OCI-LY7 (cell line): ENCODE data around the gene CDK2AP2. TPM values are rescaled to one million over a fixed set of nuclear protein-coding genes. Genes with fewer than 3 reads are reported as not detected.

Experiments used
- BruUV-seq: library from RNA; stranded (reverse); fragments of 400-500 nt; replicated peaks from 2 replicates; lab custom pipeline; 2021; lab: Mats Ljungman, UMichigan
- CTCF ChIA-PET: fragments of 300-600 bp; sonication (Branson Sonifier 250); formaldehyde crosslinking; loops from one replicate; lab custom pipeline; 2022; ENCODE audit warnings: antibody characterized with exemption; ENCODE audit not compliant: unreplicated experiment; lab: Charles Lee
- POLR2A ChIA-PET: fragments of 300-600 bp; sonication (Branson Sonifier 250); formaldehyde crosslinking; loops from one replicate; lab custom pipeline; 2022; ENCODE audit warnings: antibody characterized with exemption; lab: Charles Lee
- DNase-seq: peaks from one replicate; pipeline ENCODE4 v3.0.0-alpha.2; 2015; ENCODE audit warnings: low spot score
- H2AFZ ChIP-seq: fragments of 200-600 bp; sonication (generic), shearing (Covaris generic); 2 replicates; pipeline ENCODE4 v1.6.1; 2014; ENCODE audit warnings: mild to moderate bottlenecking, antibody characterized with exemption, low read length, moderate library complexity
- H3K27ac ChIP-seq: fragments of 200-600 bp; sonication (generic); 2 replicates; pipeline ENCODE4 v1.5.1; 2014; ENCODE audit warnings: mixed run types, low read depth, mild to moderate bottlenecking, moderate library complexity, low read length, inconsistent platforms; ENCODE audit not compliant: poor library complexity, severe bottlenecking
- H3K36me3 ChIP-seq: fragments of 200-600 bp; sonication (generic); 2 replicates; pipeline ENCODE4 v1.6.1; 2014; ENCODE audit warnings: mild to moderate bottlenecking, antibody characterized with exemption, low read length, moderate library complexity, mixed read lengths; ENCODE audit not compliant: insufficient read depth
- H3K4me1 ChIP-seq: fragments of 200-600 bp; sonication (generic); 2 replicates; pipeline ENCODE4 v1.5.1; 2014; ENCODE audit warnings: mild to moderate bottlenecking, low read length; ENCODE audit not compliant: insufficient read depth, poor library complexity, severe bottlenecking
- H3K4me2 ChIP-seq: fragments of 200-600 bp; sonication (generic); 2 replicates; pipeline ENCODE4 v1.6.1; 2014; ENCODE audit warnings: mild to moderate bottlenecking, low read length
- H3K4me3 ChIP-seq: fragments of 200-600 bp; sonication (generic); 2 replicates; pipeline ENCODE4 v1.5.1; 2014; ENCODE audit warnings: mild to moderate bottlenecking, low read depth, low read length; ENCODE audit not compliant: poor library complexity, severe bottlenecking
- H3K79me2 ChIP-seq: fragments of 200-600 bp; sonication (generic); 2 replicates; pipeline ENCODE4 v1.6.1; 2016; ENCODE audit warnings: low read depth, mild to moderate bottlenecking, low read length, moderate library complexity, mixed read lengths; ENCODE audit not compliant: insufficient read depth
- H3K9me2 ChIP-seq: fragments of 200-600 bp; sonication (generic); 2 replicates; pipeline ENCODE4 v1.6.1; 2016; ENCODE audit warnings: mild to moderate bottlenecking, low read length, mixed read lengths; ENCODE audit not compliant: insufficient read depth
- H3K9me3 ChIP-seq: fragments of 200-600 bp; sonication (generic); 2 replicates; pipeline ENCODE4 v1.6.1; 2014; ENCODE audit warnings: mild to moderate bottlenecking, mixed run types, low read length, mixed read lengths
- H4K20me1 ChIP-seq: fragments of 200-600 bp; sonication (generic); 2 replicates; pipeline ENCODE4 v1.6.1; 2014; ENCODE audit warnings: mild to moderate bottlenecking, antibody characterized with exemption, low read length, moderate library complexity, mixed read lengths; ENCODE audit not compliant: insufficient read depth
- CTCF ChIP-seq: fragments of 200-600 bp; sonication (generic); conservative IDR thresholded peaks from 2 replicates; pipeline ENCODE4 v1.5.1; 2014; ENCODE audit warnings: mild to moderate bottlenecking, antibody characterized with exemption, low read length, moderate library complexity, mixed read lengths
- EZH2phosphoT487 ChIP-seq: fragments of 200-600 bp; sonication (generic); IDR thresholded peaks from 2 replicates; pipeline ENCODE4 v1.6.1; 2018; ENCODE audit warnings: low read depth, borderline replicate concordance, mild to moderate bottlenecking, mixed run types, antibody characterized with exemption, low read length, moderate library complexity, mixed read lengths
- intact Hi-C: fragments of 100-400 bp; cut with micrococcal nuclease; formaldehyde crosslinking; loops from one replicate; pipeline ENCODE4 v1.10.0; 2022; ENCODE audit not compliant: unreplicated experiment
- total RNA-seq, 2 experiments: library from RNA; depleted of rRNA in 1 of 2; stranded (reverse); fragments of >200 nt in 1 of 2; shearing (Covaris generic) in 1 of 2; gene quantifications; 2 replicates each; pipeline ENCODE4 v1.2.3, GENCODE V29; 2014 to 2022

The CDK2AP2 gene
- total RNA-seq, 2 experiments from 2014 or later, result 71.5 to 90.2 TPM

- 0 out of 2 replicates have a peak, but pooled peaks cover 6% of the 10 kb centered on the region for H4K20me1 ChIP-seq
- H3K27ac ChIP-seq, result no peak overlapping the region
- POLR2A ChIA-PET, result no interaction called here
Observed at GRCh38 chr11:67501854-67502253, 6.1 kb downstream of the CDK2AP2 start.

GRCh38 chr11:67500831-67501715 is 6.9 kb downstream of the CDK2AP2 start:
- no peaks in the 10 kb centered on the region for H3K9me3 ChIP-seq
- BruUV-seq, result no TSS peak
- TF ChIP-seq CTCF (no peak), EZH2phosphoT487 (no peak)
- POLR2A ChIA-PET, result no interaction called here
- peaks cover 4% of the 10 kb centered on the region; the same call in 1 of the 2 replicates for H3K79me2 ChIP-seq
- DNase-seq, result no peak
- intact Hi-C loops, result no loop called here
- CTCF ChIA-PET, result no interaction called here
- no peak overlapping the region for H3K4me3 ChIP-seq
- H2AFZ ChIP-seq, result no peak overlapping the region
- H3K36me3 ChIP-seq, result peaks cover 9% of the 10 kb centered on the region; the same call in 1 of the 2 replicates
- no peaks in the 10 kb centered on the region for H3K9me2 ChIP-seq
- no peak overlapping the region for H3K27ac ChIP-seq
- H3K4me1 ChIP-seq, result peaks cover 17% of the 10 kb centered on the region
- no peak overlapping the region for H3K4me2 ChIP-seq
- H4K20me1 ChIP-seq, result no peaks in the 10 kb centered on the region

More at GRCh38 chr11:67501854-67502253, 6.1 kb downstream of the CDK2AP2 start:
- Histone ChIP-seq H3K4me2 (no peak overlapping the region), H3K4me1 (peaks cover 25% of the 10 kb centered on the region), H3K9me2 (no peaks in the 10 kb centered on the region), H3K9me3 (no peaks in the 10 kb centered on the region), H2AFZ (no peak overlapping the region), H3K79me2 (peaks cover 11% of the 10 kb centered on the region), H3K4me3 (no peak overlapping the region), H3K36me3 (peaks cover 14% of the 10 kb centered on the region; the same call in 1 of the 2 replicates)
- no peak for TF ChIP-seq EZH2phosphoT487
- TF ChIP-seq CTCF, result no peak
- DNase-seq, result no peak
- intact Hi-C loops, result no loop called here
- no TSS peak for BruUV-seq
- CTCF ChIA-PET, result no interaction called here

- Histone ChIP-seq H3K27ac (no peak overlapping the region), H3K9me2 (no peaks in the 10 kb centered on the region), H3K36me3 (peaks cover 9% of the 10 kb centered on the region; the same call in 1 of the 2 replicates), H3K4me3 (no peak overlapping the region), H3K9me3 (no peaks in the 10 kb centered on the region), H3K4me1 (peaks cover 11% of the 10 kb centered on the region), H2AFZ (no peak overlapping the region), H3K79me2 (peaks cover 4% of the 10 kb centered on the region; the same call in 1 of the 2 replicates), H4K20me1 (no peaks in the 10 kb centered on the region), H3K4me2 (no peak overlapping the region)
- TF ChIP-seq CTCF (no peak), EZH2phosphoT487 (no peak)
- no TSS peak for BruUV-seq
- CTCF ChIA-PET, result no interaction called here
- intact Hi-C loops, result no loop called here
- no peak for DNase-seq
- POLR2A ChIA-PET, result no interaction called here
Observed at GRCh38 chr11:67500484-67500821, 7.5 kb downstream of the CDK2AP2 start.
